Stomach (tissue), 4 donors: Measurements from ENCODE around the gene DARS2.

ENCODE experiments used
- EP300 ChIP-seq: sonication (generic); formaldehyde crosslinking; IDR thresholded peaks from one replicate; pipeline ENCODE4 v1.6.1; 2017; ENCODE audit warnings: antibody characterized with exemption
- POLR2A ChIP-seq, 4 donors: fragments of 450-650 bp; IDR thresholded peaks; one replicate each; pipeline ENCODE4 v1.6.1; 2016; ENCODE audit warnings: antibody characterized with exemption in 4 of 4, control low read depth in 2 of 4, mild to moderate bottlenecking in 1 of 4, moderate library complexity in 1 of 4
- POLR2AphosphoS5 ChIP-seq, 3 donors: sonication (generic); formaldehyde crosslinking; IDR thresholded peaks; one replicate each; pipeline ENCODE4 v1.6.1; 2016; ENCODE audit warnings: antibody characterized with exemption in 3 of 3
- TF ChIP-seq, protein P1 (sequence below), 7 experiments: fragments of 450-650 bp in 4 of 7; fragments of 200-600 bp in 3 of 7; sonication (generic) in 3 of 7; IDR thresholded peaks; one replicate each; pipeline ENCODE4 v1.5.1; 2016 to 2019; ENCODE audit warnings: antibody characterized with exemption in 7 of 7, control low read depth in 2 of 7, mild to moderate bottlenecking in 1 of 7

DNA sequence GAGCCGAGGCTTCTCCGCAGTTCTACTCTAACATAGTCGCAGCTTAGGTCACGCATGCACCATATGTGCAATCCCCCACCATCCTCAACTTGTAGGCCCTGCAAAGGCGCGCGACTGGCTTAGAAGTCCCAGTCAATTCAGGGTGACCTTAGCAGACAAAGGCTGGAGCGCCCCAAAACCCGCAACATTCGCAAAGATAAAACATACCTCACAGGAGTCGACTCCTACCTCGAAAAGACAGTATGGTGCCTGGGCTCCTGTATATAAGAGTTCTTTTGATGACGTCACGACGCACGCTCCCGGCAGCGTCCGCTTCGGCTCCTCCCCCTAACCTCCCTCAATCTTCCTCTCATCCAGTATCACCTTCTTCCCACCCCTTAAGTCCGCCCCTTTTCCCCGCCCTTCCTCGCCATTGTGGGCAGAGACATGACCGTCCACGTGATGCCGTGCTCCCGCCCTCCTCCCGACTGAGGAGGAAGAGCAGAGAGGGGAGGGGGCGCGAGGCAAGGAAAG, 43.3 kb downstream of the DARS2 start, which contains the start of gene GAS5:
- TF ChIP-seq, protein P1, sequence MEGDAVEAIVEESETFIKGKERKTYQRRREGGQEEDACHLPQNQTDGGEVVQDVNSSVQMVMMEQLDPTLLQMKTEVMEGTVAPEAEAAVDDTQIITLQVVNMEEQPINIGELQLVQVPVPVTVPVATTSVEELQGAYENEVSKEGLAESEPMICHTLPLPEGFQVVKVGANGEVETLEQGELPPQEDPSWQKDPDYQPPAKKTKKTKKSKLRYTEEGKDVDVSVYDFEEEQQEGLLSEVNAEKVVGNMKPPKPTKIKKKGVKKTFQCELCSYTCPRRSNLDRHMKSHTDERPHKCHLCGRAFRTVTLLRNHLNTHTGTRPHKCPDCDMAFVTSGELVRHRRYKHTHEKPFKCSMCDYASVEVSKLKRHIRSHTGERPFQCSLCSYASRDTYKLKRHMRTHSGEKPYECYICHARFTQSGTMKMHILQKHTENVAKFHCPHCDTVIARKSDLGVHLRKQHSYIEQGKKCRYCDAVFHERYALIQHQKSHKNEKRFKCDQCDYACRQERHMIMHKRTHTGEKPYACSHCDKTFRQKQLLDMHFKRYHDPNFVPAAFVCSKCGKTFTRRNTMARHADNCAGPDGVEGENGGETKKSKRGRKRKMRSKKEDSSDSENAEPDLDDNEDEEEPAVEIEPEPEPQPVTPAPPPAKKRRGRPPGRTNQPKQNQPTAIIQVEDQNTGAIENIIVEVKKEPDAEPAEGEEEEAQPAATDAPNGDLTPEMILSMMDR (IDR thresholded peaks at IDR 0.05) = no peak
- TF ChIP-seq POLR2A (IDR thresholded peaks at IDR 0.05) (peak in 2 of 4 donors; percentile 93 to 98), POLR2AphosphoS5 (IDR thresholded peaks at IDR 0.05) (peak; percentile 90 to 99 (median 99)), EP300 (peak; percentile 15)
